Spinal cord (tissue), 10 donors: Measurements from ENCODE around the gene B3GALNT2. TPM values are rescaled to one million over a fixed set of nuclear protein-coding genes. Genes with fewer than 3 reads are reported as not detected.
"Not testable (repeated sequence)": the region's sequence is repeated elsewhere in the genome, so short reads cannot be mapped to it uniquely, and the experiment has no call there.

Experiments used
- DNase-seq, 6 donors: peaks; one replicate each; pipeline versions ENCODE4 v3.0.0 to v3.0.0-alpha.2; 2013 to 2015; ENCODE audit warnings: low spot score in 6 of 6, low read depth in 4 of 6
- H3K27ac ChIP-seq: one replicate; pipeline ENCODE4 v1.5.1; 2013; ENCODE audit warnings: low read depth, low read length, control low read depth
- H3K27me3 ChIP-seq: one replicate; pipeline ENCODE4 v1.6.1; 2013; ENCODE audit warnings: low read length; ENCODE audit not compliant: control insufficient read depth, insufficient read depth
- H3K36me3 ChIP-seq: one replicate; pipeline ENCODE4 v1.6.1; 2013; ENCODE audit warnings: low read length; ENCODE audit not compliant: control insufficient read depth, insufficient read depth
- H3K4me1 ChIP-seq: one replicate; pipeline ENCODE4 v1.6.1; 2013; ENCODE audit warnings: low read length; ENCODE audit not compliant: control insufficient read depth, insufficient read depth
- H3K4me3 ChIP-seq: one replicate; pipeline ENCODE4 v1.5.1; 2013; ENCODE audit warnings: low read depth, low read length, control low read depth
- H3K9me3 ChIP-seq: one replicate; pipeline ENCODE4 v1.6.1; 2013; ENCODE audit warnings: low read length; ENCODE audit not compliant: control insufficient read depth, insufficient read depth
- whole genome bisulfite sequencing: methylation state at CpG from one replicate; pipeline ENCODE4 v1.1.5; 2013; ENCODE audit warnings: missing lambda C conversion rate; ENCODE audit not compliant: insufficient coverage; 5-methylcytosine and 5-hydroxymethylcytosine counted together
- polyA plus RNA-seq, 2 donors: library from polyadenylated mRNA; unstranded; fragments of 120-200 nt; gene quantifications; one replicate each; pipeline ENCODE4 v1.2.1, GENCODE V29; 2013; ENCODE audit not compliant: insufficient read length in 2 of 2
- total RNA-seq, 2 donors: library from RNA; depleted of rRNA in 1 of 2; stranded (reverse); fragments of 120-200 nt in 1 of 2; fragments of >200 nt in 1 of 2; gene quantifications; one replicate each; pipeline versions ENCODE4 v1.2.3 to v1.2.4, GENCODE V29; 2013 to 2014
- donor health status: healthy.

Gene B3GALNT2
- total and polyA plus RNA-seq, 4 donors, result 10.1 to 31.1 (median 21.4) TPM

GRCh38 chr1:235460770-235461169, 43.5 kb downstream of the B3GALNT2 start:
- WGBS, result 100% methylated on average over 1 of the region's 5 CpGs
- no peaks in the 10 kb centered on the region for H3K4me1 ChIP-seq
- no peaks in the 10 kb centered on the region for H3K9me3 ChIP-seq
- DNase-seq, result no peak
- no peak overlapping the region for H3K27ac ChIP-seq
- H3K4me3 ChIP-seq, result no peak overlapping the region
- no peaks in the 10 kb centered on the region for H3K27me3 ChIP-seq
- H3K36me3 ChIP-seq, result no peaks in the 10 kb centered on the region

DNA sequence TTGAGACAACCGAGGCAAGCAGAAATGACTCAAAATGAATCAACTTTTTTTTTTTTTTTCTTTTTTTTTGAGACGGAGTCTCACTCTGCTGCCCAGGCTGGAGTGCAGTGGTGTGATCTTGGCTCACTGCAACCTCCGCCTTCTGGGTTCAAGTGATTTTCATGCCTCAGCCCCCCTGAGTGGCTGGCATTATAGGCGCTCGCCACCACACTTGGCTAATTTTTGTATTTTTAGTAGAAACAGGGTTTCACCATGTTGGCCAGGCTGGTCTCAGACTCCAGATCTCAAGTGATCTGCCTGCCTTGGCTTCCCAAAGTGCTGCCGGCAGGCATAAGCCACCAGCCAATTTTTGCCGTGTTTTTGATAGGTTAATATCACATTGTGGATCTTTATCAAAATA, 46.4 kb downstream of the B3GALNT2 start:
- 100% methylated on average over 2 of the region's 7 CpGs for WGBS
- not testable (repeated sequence) for H3K27me3 ChIP-seq, DNase-seq, H3K4me3 ChIP-seq, H3K9me3 ChIP-seq, H3K4me1 ChIP-seq, H3K27ac ChIP-seq
- peaks cover 12% of the 10 kb centered on the region for H3K36me3 ChIP-seq

DNA sequence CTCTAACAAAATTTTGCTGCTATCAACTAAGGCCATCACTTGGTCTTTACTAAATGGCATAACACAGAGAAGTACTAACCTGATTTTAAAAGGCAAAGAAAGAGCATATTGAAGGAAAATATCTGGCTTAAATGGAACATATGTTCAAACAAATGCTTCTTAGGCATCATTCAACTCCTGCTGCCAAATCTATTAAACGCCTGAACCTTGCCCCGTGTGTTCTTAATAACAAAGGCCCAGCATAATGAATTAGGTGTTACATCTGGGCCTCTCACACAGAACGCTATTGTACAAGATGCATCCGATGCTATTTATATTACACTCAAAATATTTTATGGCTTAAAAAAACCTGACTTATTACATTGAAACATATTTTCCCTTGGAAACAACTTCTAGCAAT, 48.4 kb downstream of the B3GALNT2 start:
- Histone ChIP-seq H3K36me3 (peaks cover 21% of the 10 kb centered on the region), H3K4me1 (no peaks in the 10 kb centered on the region), H3K9me3 (no peaks in the 10 kb centered on the region), H3K4me3 (no peak overlapping the region), H3K27ac (no peak overlapping the region), H3K27me3 (no peaks in the 10 kb centered on the region)
- 10% methylated on average over 2 of the region's 4 CpGs for WGBS
- DNase-seq, result peak in 2 of 6 donors; percentile 42 to 48

- no peak for DNase-seq
- no peaks in the 10 kb centered on the region for H3K9me3 ChIP-seq
- WGBS, result no CpG with 5 or more reads among the region's 2 CpGs
- peaks cover 24% of the 10 kb centered on the region for H3K36me3 ChIP-seq
- no peak overlapping the region for H3K4me3 ChIP-seq
- no peaks in the 10 kb centered on the region for H3K27me3 ChIP-seq
- no peaks in the 10 kb centered on the region for H3K4me1 ChIP-seq
- no peak overlapping the region for H3K27ac ChIP-seq
Observed at GRCh38 chr1:235455097-235455496, 49.2 kb downstream of the B3GALNT2 start.

- Histone ChIP-seq H3K9me3 (no peaks in the 10 kb centered on the region), H3K36me3 (peaks cover 26% of the 10 kb centered on the region), H3K4me3 (no peak overlapping the region), H3K4me1 (no peaks in the 10 kb centered on the region), H3K27me3 (no peaks in the 10 kb centered on the region), H3K27ac (no peak overlapping the region)
- DNase-seq, result no peak
- 94% methylated on average over 4 of the region's 8 CpGs for WGBS
Observed at GRCh38 chr1:235454021-235454420, 50.2 kb downstream of the B3GALNT2 start.

DNA sequence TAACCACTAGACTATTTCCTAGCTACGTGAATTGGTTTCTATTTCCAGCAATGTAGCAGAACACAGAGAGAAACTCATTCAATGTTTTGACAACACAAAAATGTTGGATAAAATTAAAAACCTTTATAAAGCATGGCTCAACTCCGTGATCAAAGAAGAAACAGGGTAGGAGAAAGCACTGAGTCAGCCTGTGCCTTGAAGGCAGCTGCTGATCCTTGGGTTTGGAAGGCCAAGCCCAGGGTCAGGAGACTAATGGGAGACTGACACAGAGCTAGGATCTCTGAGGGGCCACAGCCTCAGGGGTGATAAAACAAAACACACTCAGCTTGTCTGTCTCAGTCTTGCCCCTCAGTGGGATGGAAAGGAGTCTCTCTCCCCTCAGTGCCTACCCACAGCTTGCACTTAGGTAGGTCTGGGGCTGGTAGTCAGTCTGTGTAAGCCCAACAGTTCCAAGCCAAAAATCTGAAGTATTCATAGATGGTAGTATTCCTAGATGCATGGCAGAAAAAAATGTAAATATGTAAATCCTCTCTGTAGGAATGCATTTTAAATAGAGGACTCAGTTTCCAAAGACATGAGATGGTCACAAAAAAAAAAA, 53.3 kb downstream of the B3GALNT2 start:
- Histone ChIP-seq H3K4me3 (no peak overlapping the region), H3K9me3 (no peaks in the 10 kb centered on the region), H3K27ac (no peak overlapping the region), H3K4me1 (no peaks in the 10 kb centered on the region), H3K27me3 (no peaks in the 10 kb centered on the region), H3K36me3 (peaks cover 43% of the 10 kb centered on the region)
- no peak for DNase-seq
- 60% methylated on average over 1 of the region's 2 CpGs for WGBS

GRCh38 chr1:235450433-235450832, 53.8 kb downstream of the B3GALNT2 start:
- no peak overlapping the region for H3K27ac ChIP-seq
- H3K4me1 ChIP-seq, result no peaks in the 10 kb centered on the region
- peaks cover 44% of the 10 kb centered on the region for H3K36me3 ChIP-seq
- DNase-seq, result no peak
- H3K4me3 ChIP-seq, result no peak overlapping the region
- 97% methylated on average over 4 of the region's 5 CpGs for WGBS
- no peaks in the 10 kb centered on the region for H3K27me3 ChIP-seq
- H3K9me3 ChIP-seq, result no peaks in the 10 kb centered on the region

- H3K4me1 ChIP-seq, result no peaks in the 10 kb centered on the region
- DNase-seq, result no peak
- no peak overlapping the region for H3K4me3 ChIP-seq
- H3K27me3 ChIP-seq, result no peaks in the 10 kb centered on the region
- no CpG with 5 or more reads among the region's 7 CpGs for WGBS
- peaks cover 51% of the 10 kb centered on the region for H3K36me3 ChIP-seq
- H3K9me3 ChIP-seq, result no peaks in the 10 kb centered on the region
- H3K27ac ChIP-seq, result no peak overlapping the region
Observed at GRCh38 chr1:235448616-235449015, 55.6 kb downstream of the B3GALNT2 start.

DNA sequence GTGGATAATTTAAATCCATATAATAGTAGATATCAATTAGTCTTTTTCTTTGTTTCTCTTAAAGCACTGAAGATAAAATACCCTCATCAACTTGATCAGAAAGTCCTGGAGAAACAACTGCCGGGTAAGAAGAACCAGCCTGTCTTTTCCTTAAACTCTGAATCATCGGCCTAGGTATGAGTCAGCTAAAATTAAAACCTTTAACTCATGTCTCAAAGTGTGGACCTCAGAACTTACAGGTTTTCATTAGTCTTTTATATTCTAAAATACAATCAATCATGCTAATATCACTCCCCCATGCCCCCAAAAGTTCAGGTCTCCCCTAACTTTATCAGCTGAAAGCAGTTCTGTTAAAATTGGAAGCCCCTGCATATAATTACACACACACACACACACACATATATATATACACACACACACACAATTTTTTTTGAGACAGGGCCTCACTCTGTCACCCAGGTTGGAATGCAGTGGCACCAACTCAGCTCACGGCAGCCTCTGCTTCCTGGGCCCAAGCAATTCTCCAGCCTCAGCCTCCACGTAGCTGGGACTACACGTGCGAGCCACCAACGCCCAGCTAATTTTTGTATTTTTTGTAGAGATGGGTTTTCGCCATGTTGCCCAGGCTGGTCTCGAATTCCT, 61.3 kb downstream of the B3GALNT2 start:
- DNase-seq, result no peak
- Histone ChIP-seq H3K27ac (no peak overlapping the region), H3K9me3 (no peaks in the 10 kb centered on the region), H3K36me3 (peaks cover 61% of the 10 kb centered on the region), H3K4me1 (no peaks in the 10 kb centered on the region), H3K27me3 (no peaks in the 10 kb centered on the region), H3K4me3 (no peak overlapping the region)
- 93% methylated on average over 7 of the region's 9 CpGs for WGBS

GRCh38 chr1:235441159-235441685, 63.0 kb downstream of the B3GALNT2 start:
- no peak overlapping the region for H3K27ac ChIP-seq
- no peaks in the 10 kb centered on the region for H3K9me3 ChIP-seq
- no peaks in the 10 kb centered on the region for H3K27me3 ChIP-seq
- no peak overlapping the region for H3K4me3 ChIP-seq
- WGBS, result 96% methylated on average over 4 of the region's 6 CpGs
- H3K36me3 ChIP-seq, result peaks cover 65% of the 10 kb centered on the region
- DNase-seq, result no peak
- no peaks in the 10 kb centered on the region for H3K4me1 ChIP-seq
